WTC11 (cell line): ENCODE data around the gene MSH3. TPM values are rescaled to one million over a fixed set of nuclear protein-coding genes. Genes with fewer than 3 reads are reported as not detected.
A peak's percentile ranks its signal among the peaks of the same experiment; 100 is the strongest.
"Not testable (repeated sequence)": the region's sequence is repeated elsewhere in the genome, so short reads cannot be mapped to it uniquely, and the experiment has no call there.

Source experiments
- ATAC-seq: fragments of 200-7000 bp; cut with Tn5 transposase; 2 replicates; pipeline ENCODE4 v1.10.0; 2021; ENCODE audit warnings: mild to moderate bottlenecking, moderate library complexity
- CTCF ChIA-PET: fragments of 300-600 bp; sonication (Branson Sonifier 250); formaldehyde crosslinking; loops from one replicate; lab custom pipeline; 2021; ENCODE audit warnings: antibody characterized with exemption; lab: Charles Lee
- POLR2A ChIA-PET: fragments of 350-600 bp; sonication (Branson Sonifier 250); formaldehyde crosslinking; loops from one replicate; lab custom pipeline; 2021; ENCODE audit warnings: antibody characterized with exemption; lab: Charles Lee
- DNase-seq: peaks from one replicate; pipeline ENCODE4 v3.0.0; 2021; ENCODE audit warnings: low spot score
- H3K27ac Mint-ChIP-seq: 2 replicates; pipeline ENCODE4 v1.8.0; 2021; ENCODE audit warnings: mixed read lengths
- H3K27me3 Mint-ChIP-seq: 2 replicates; pipeline ENCODE4 v1.8.0; 2021; ENCODE audit warnings: low read depth, mild to moderate bottlenecking, moderate library complexity, mixed read lengths
- H3K36me3 Mint-ChIP-seq: 2 replicates; pipeline ENCODE4 v1.8.0; 2021; ENCODE audit warnings: mixed read lengths
- H3K4me1 Mint-ChIP-seq: 2 replicates; pipeline ENCODE4 v1.8.0; 2022; ENCODE audit warnings: mixed read lengths
- H3K4me3 Mint-ChIP-seq: 2 replicates; pipeline ENCODE4 v1.8.0; 2021; ENCODE audit warnings: mild to moderate bottlenecking, moderate library complexity, mixed read lengths
- H3K9me3 Mint-ChIP-seq: 2 replicates; pipeline ENCODE4 v1.8.0; 2021; ENCODE audit warnings: mixed read lengths
- CREM ChIP-seq: sonication (generic); formaldehyde crosslinking; IDR thresholded peaks from 2 replicates; pipeline ENCODE4 v1.8.1; 2022; ENCODE audit warnings: mild to moderate bottlenecking, missing genetic modification reagents, moderate library complexity
- CTCF ChIP-seq: fragments of 200-600 bp; IDR thresholded peaks from 2 replicates; pipeline ENCODE4 v1.8.0; 2022; ENCODE audit warnings: antibody characterized with exemption
- EMX1 ChIP-seq: fragments of 250-450 bp; sonication (Bioruptor Pico); IDR thresholded peaks from 2 replicates; pipeline ENCODE4 v1.8.0; 2021; ENCODE audit warnings: mild to moderate bottlenecking
- GABPB1 ChIP-seq: sonication (generic); formaldehyde crosslinking; IDR thresholded peaks from 2 replicates; pipeline ENCODE4 v1.8.1; 2023; ENCODE audit warnings: mild to moderate bottlenecking, missing genetic modification reagents
- SMAD3 ChIP-seq: sonication (generic); formaldehyde crosslinking; IDR thresholded peaks from 2 replicates; pipeline ENCODE4 v1.8.0; 2022; ENCODE audit warnings: missing genetic modification reagents, mild to moderate bottlenecking, borderline replicate concordance
- ZNF281 ChIP-seq: sonication (generic); formaldehyde crosslinking; IDR thresholded peaks from 2 replicates; pipeline ENCODE4 v1.8.0; 2023; ENCODE audit warnings: mild to moderate bottlenecking, missing genetic modification reagents
- ZNF396 ChIP-seq: fragments of 250-450 bp; sonication (Bioruptor Pico); IDR thresholded peaks from 2 replicates; pipeline ENCODE4 v1.8.0; 2021; ENCODE audit warnings: mild to moderate bottlenecking, moderate library complexity, borderline replicate concordance
- total RNA-seq: library from RNA; stranded (reverse); gene quantifications from 3 replicates; pipeline ENCODE4 v1.2.3, GENCODE V29; 2021

Gene MSH3
- total RNA-seq, 1 experiment from 2014 or later, result 14.6 TPM

- DNase-seq, result no peak
- no peak for TF ChIP-seq CTCF
- TF ChIP-seq ZNF396, result no peak
- TF ChIP-seq CREM (CRISPR knock-in tag), result no peak
- no peak for TF ChIP-seq EMX1
- no peak for TF ChIP-seq ZNF281 (CRISPR knock-in tag)
- H3K9me3 Mint-ChIP-seq, result peaks cover 3% of the 10 kb centered on the region
- ATAC-seq, result no peak
- no peaks in the 10 kb centered on the region for H3K27me3 Mint-ChIP-seq
- H3K4me1 Mint-ChIP-seq, result no peaks in the 10 kb centered on the region
- POLR2A ChIA-PET, result no interaction called here
- no peak overlapping the region for H3K4me3 Mint-ChIP-seq
- H3K27ac Mint-ChIP-seq, result no peak overlapping the region
- H3K36me3 Mint-ChIP-seq, result peaks cover 3% of the 10 kb centered on the region; the same call in 1 of the 2 replicates
- CTCF ChIA-PET, result no interaction called here
Measured at GRCh38 chr5:80837679-80838078, 183.2 kb downstream of the MSH3 start.

- POLR2A ChIA-PET, H3K27ac Mint-ChIP-seq, H3K4me3 Mint-ChIP-seq, H3K4me1 Mint-ChIP-seq, H3K36me3 Mint-ChIP-seq, CTCF ChIA-PET, H3K9me3 Mint-ChIP-seq, ATAC-seq, H3K27me3 Mint-ChIP-seq, DNase-seq: not testable (repeated sequence)
Measured at GRCh38 chr5:80841026-80841797, 186.8 kb downstream of the MSH3 start.

GRCh38 chr5:80846422-80846821, 192.0 kb downstream of the MSH3 start:
- H3K4me1 Mint-ChIP-seq, POLR2A ChIA-PET, H3K4me3 Mint-ChIP-seq, ATAC-seq, DNase-seq, CTCF ChIA-PET, H3K27me3 Mint-ChIP-seq, H3K27ac Mint-ChIP-seq: not testable (repeated sequence)
- H3K9me3 Mint-ChIP-seq, result peaks cover 39% of the 10 kb centered on the region
- H3K36me3 Mint-ChIP-seq, result peaks cover 43% of the 10 kb centered on the region

GRCh38 chr5:80850168-80850567, 195.7 kb downstream of the MSH3 start:
- H3K27me3 Mint-ChIP-seq, CTCF ChIA-PET, ATAC-seq, DNase-seq, H3K4me3 Mint-ChIP-seq, H3K27ac Mint-ChIP-seq, H3K4me1 Mint-ChIP-seq, POLR2A ChIA-PET: not testable (repeated sequence)
- peaks cover 53% of the 10 kb centered on the region for H3K36me3 Mint-ChIP-seq
- peaks cover 43% of the 10 kb centered on the region for H3K9me3 Mint-ChIP-seq

GRCh38 chr5:80852331-80853245, 198.1 kb downstream of the MSH3 start:
- DNase-seq (no peak), ATAC-seq (no peak)
- ChIA-PET CTCF (no interaction called here), POLR2A (no interaction called here)
- H3K27me3 Mint-ChIP-seq, result no peaks in the 10 kb centered on the region
- peaks cover 50% of the 10 kb centered on the region for H3K9me3 Mint-ChIP-seq
- H3K36me3 Mint-ChIP-seq, result peaks cover 64% of the 10 kb centered on the region
- no peak overlapping the region for H3K4me3 Mint-ChIP-seq
- H3K4me1 Mint-ChIP-seq, result peaks cover 6% of the 10 kb centered on the region; the same call in 1 of the 2 replicates
- H3K27ac Mint-ChIP-seq, result no peak overlapping the region
- TF ChIP-seq GABPB1 (CRISPR knock-in tag), result 0 out of 2 replicates have a peak, but pooled peaks have one; percentile 47
- TF ChIP-seq SMAD3 (CRISPR knock-in tag), result no peak
- TF ChIP-seq, all 79 proteins: peak for 1
